ENCODE data around the gene GAMT. TPM values are rescaled to one million over a fixed set of nuclear protein-coding genes. Genes with fewer than 3 reads are reported as not detected.

Gene GAMT
- total RNA-seq, 2 experiments from 2014 or later = 11.0 to 13.0 TPM

DNA sequence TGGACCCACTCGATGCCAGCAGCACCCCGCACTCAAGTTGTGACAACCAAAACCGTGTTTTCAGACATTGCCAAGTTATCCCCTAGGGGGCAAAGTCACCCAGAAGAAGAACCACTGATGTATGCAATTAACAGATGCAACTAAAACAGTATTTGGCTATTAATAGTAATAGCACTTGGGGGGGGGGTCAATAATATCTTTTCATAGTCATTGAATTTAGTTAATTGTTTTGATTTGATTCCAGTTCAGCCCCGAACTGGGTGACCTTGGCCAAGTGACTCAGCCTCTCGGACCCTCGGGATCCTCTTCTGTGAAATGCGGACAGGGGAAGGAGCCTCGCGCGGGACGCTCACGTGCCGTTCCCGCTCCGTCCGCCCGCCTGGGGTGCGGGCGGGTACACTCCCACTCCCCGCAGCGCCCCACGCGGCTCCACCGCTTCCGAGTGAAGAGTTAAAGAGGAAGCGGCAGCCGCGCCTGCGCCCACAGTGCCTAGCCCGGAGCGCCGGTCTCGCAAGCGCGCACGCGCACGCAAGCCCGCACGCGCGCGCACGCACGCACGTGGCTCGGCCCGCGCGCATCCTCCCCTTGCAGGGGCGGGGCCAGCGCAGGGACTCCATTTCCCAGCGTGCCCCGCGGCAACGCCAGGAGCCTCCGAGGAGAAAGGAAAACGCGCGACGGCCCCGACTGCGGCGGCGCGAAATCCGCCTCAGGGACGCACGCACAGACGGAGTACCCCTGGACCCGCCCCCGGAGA lies 5.6 kb upstream of the GAMT start:
- ATAC-seq (ENCODE audit: poor library complexity) = peak; percentile 79
- H3K4me1 ChIP-seq (ENCODE audit: insufficient read depth, low read length) = peaks cover 56% of the 10 kb centered on the region
- POLR2A ChIA-PET = no interaction called here

DNA sequence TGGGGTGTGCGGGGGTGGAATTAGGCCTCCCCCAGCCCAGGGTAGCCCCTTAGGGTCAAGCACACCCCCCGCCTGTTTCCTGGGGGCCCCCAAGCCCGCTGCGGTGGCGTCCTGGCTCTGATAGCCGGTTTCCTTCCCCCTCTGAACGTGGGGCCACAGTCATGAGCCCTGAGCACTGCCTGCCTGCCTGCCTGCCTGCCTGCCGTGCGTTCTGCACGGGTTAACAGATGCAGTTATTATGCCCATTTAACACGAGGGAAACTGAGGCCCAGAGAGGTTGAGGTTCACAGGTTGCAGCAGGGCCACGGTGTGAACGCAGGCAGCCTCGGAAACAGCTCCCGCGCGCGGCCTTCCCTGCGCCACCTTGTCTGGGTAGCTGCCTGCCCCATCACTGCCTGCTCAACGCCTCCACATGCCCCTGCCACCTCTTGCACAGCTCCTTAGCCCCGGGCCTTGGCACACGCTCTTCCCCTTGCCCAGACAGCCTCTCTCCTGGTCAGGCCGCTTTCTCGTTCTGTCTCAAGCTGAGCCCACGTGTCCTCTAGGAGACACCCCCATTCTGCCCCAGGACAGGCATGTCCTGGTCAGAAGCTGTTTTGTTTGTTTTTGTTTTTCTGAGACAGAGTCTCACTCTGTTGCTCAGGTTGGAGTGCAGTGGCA lies 1.2 kb upstream of the GAMT start:
- Histone ChIP-seq H3K9me3 (ENCODE audit: control insufficient read depth in 1 of 2, insufficient read depth in 1 of 2, low read length in 2 of 2) (no peaks in the 10 kb centered on the region), H3K4me1 (ENCODE audit: insufficient read depth, low read length) (peaks cover 39% of the 10 kb centered on the region), H3K4me3 (ENCODE audit: low read length) (no peak overlapping the region), H3K27me3 (ENCODE audit: control insufficient read depth in 1 of 2, insufficient read depth in 2 of 2, low read length in 2 of 2) (peaks cover 0 to 11% of the 10 kb centered on the region in 2 experiments), H3K27ac (ENCODE audit: low read depth in 1 of 2, low read length in 2 of 2) (no peak overlapping the region), H3K36me3 (ENCODE audit: insufficient read depth, low read length) (no peaks in the 10 kb centered on the region)
- ChIA-PET POLR2A (interaction anchor here (0.8 to 2.2 kb wide), 4 partner anchors 19 to 134 kb away, joined by 3 to 7 read pairs (median 4); partner anchors contain the start of genes CIRBP and FAM174C), CTCF (interaction anchor here (0.8 kb wide), 1 partner anchor 135 kb away, joined by 3 read pairs; no protein-coding TSS in a partner anchor)
- ATAC-seq (ENCODE audit: poor library complexity) (no peak), DNase-seq (no peak)
- Mint-ChIP-seq H3K27me3 (no peaks in the 10 kb centered on the region), H3K4me3 (peak overlapping the region; percentile 87), H3K4me1 (ENCODE audit: low read depth) (peaks cover 12% of the 10 kb centered on the region), H3K27ac (no peak overlapping the region), H3K36me3 (ENCODE audit: low read depth) (peaks cover 5% of the 10 kb centered on the region), H3K9me3 (no peaks in the 10 kb centered on the region)
- intact Hi-C loops (cut with DNase I, micrococcal nuclease) = loop anchor here (10.0 kb wide), 3 partner anchors 128 to 862 kb away; partner anchors contain the start of genes FAM174C (in 1 of the 2) and TCF3 (in 1 of the 2)
- TF ChIP-seq, protein P1, sequence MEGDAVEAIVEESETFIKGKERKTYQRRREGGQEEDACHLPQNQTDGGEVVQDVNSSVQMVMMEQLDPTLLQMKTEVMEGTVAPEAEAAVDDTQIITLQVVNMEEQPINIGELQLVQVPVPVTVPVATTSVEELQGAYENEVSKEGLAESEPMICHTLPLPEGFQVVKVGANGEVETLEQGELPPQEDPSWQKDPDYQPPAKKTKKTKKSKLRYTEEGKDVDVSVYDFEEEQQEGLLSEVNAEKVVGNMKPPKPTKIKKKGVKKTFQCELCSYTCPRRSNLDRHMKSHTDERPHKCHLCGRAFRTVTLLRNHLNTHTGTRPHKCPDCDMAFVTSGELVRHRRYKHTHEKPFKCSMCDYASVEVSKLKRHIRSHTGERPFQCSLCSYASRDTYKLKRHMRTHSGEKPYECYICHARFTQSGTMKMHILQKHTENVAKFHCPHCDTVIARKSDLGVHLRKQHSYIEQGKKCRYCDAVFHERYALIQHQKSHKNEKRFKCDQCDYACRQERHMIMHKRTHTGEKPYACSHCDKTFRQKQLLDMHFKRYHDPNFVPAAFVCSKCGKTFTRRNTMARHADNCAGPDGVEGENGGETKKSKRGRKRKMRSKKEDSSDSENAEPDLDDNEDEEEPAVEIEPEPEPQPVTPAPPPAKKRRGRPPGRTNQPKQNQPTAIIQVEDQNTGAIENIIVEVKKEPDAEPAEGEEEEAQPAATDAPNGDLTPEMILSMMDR (IDR thresholded peaks at IDR 0.05) = no peak

More for the DNA sequence above, 5.6 kb upstream of the GAMT start:
- peak; percentile 98 to 100 (median 99) for DNase-seq
- Histone ChIP-seq H3K9me3 (ENCODE audit: control insufficient read depth in 1 of 2, insufficient read depth in 1 of 2, low read length in 2 of 2) (no peaks in the 10 kb centered on the region), H3K36me3 (ENCODE audit: insufficient read depth, low read length) (peaks cover 21% of the 10 kb centered on the region), H3K27ac (ENCODE audit: low read depth in 1 of 2, low read length in 2 of 2) (peak overlapping the region; percentile 52 to 73), H3K4me3 (ENCODE audit: low read length) (peak overlapping the region; percentile 51), H3K27me3 (ENCODE audit: control insufficient read depth in 1 of 2, insufficient read depth in 2 of 2, low read length in 2 of 2) (peaks cover 0 to 11% of the 10 kb centered on the region in 2 experiments)
- CTCF ChIA-PET = no interaction called here
- peaks cover 46% of the 10 kb centered on the region for H3K4me1 Mint-ChIP-seq (ENCODE audit: low read depth)
- no peaks in the 10 kb centered on the region for H3K9me3 Mint-ChIP-seq
- peak overlapping the region; percentile 78 for H3K27ac Mint-ChIP-seq
- peak overlapping the region; percentile 92 for H3K4me3 Mint-ChIP-seq
- peaks cover 28% of the 10 kb centered on the region for H3K36me3 Mint-ChIP-seq (ENCODE audit: low read depth)
- intact Hi-C loops (cut with DNase I, micrococcal nuclease) = loop anchor here (1.0 to 10.0 kb wide), 8 partner anchors 24 to 858 kb away; partner anchors contain the start of genes NDUFS7 (in 2 of the 2), RPS15 (in 2 of the 2), BSG (in 1 of the 2) and FAM174C (in 1 of the 2)
- no peaks in the 10 kb centered on the region for H3K27me3 Mint-ChIP-seq
- TF ChIP-seq, protein P1 (IDR thresholded peaks at IDR 0.05) = peak; percentile 62

DNA sequence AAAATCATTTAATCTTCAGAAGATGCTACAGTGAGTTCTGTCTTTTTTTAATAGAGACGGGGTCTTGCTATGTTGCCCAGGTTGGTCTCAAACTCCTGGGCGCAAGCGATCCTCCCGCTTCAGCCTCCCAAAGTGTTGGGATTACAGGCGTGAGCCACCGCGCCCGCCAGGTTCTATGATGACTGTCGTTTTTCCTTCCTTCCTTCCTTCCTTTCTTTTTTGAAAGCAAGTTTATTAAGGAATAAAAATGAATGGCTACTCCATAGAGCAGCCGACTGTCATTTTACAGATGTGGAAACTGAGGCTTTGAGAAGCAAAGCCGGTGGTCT lies 511 bp upstream of the GAMT start:
- peaks cover 0 to 11% of the 10 kb centered on the region in 2 experiments for H3K27me3 ChIP-seq (ENCODE audit: control insufficient read depth in 1 of 2, insufficient read depth in 2 of 2, low read length in 2 of 2)
- Mint-ChIP-seq H3K36me3 (ENCODE audit: low read depth) (peaks cover 4% of the 10 kb centered on the region), H3K27ac (no peak overlapping the region), H3K4me1 (ENCODE audit: low read depth) (peaks cover 12% of the 10 kb centered on the region), H3K4me3 (peak overlapping the region; percentile 62), H3K9me3 (no peaks in the 10 kb centered on the region), H3K27me3 (no peaks in the 10 kb centered on the region)
- H3K27ac ChIP-seq (ENCODE audit: low read depth in 1 of 2, low read length in 2 of 2) = no peak overlapping the region
- H3K4me1 ChIP-seq (ENCODE audit: insufficient read depth, low read length) = peaks cover 39% of the 10 kb centered on the region
- ATAC-seq (ENCODE audit: poor library complexity) (no peak), DNase-seq (no peak)
- H3K9me3 ChIP-seq (ENCODE audit: control insufficient read depth in 1 of 2, insufficient read depth in 1 of 2, low read length in 2 of 2) = no peaks in the 10 kb centered on the region
- TF ChIP-seq, protein P1 (IDR thresholded peaks at IDR 0.05) = no peak
- ChIA-PET CTCF (no interaction called here), POLR2A (interaction anchor here (1.5 to 2.2 kb wide), 2 partner anchors 127 to 133 kb away, joined by 5 to 7 read pairs; partner anchors contain the start of genes CIRBP and FAM174C)
- intact Hi-C loops (cut with DNase I, micrococcal nuclease) = loop anchor here (1.0 to 10.0 kb wide), 4 partner anchors 49 to 863 kb away; partner anchors contain the start of genes FAM174C (in 1 of the 2) and TCF3 (in 1 of the 2)
- peak overlapping the region; percentile 41 for H3K4me3 ChIP-seq (ENCODE audit: low read length)
- H3K36me3 ChIP-seq (ENCODE audit: insufficient read depth, low read length) = no peaks in the 10 kb centered on the region

Data from CD4-positive, alpha-beta T cell (primary cell).